Glutamatergic neuron (in vitro differentiated cells): ENCODE measurements around the gene RIBC2. TPM values are rescaled to one million over a fixed set of nuclear protein-coding genes. Genes with fewer than 3 reads are reported as not detected.

ENCODE experiments used
- DNase-seq: peaks from one replicate; pipeline ENCODE4 v3.0.0; 2022
- H3K27ac Mint-ChIP-seq: one replicate; pipeline ENCODE4 v1.8.0; 2020; ENCODE audit warnings: mild to moderate bottlenecking, mixed read lengths, inconsistent platforms; ENCODE audit not compliant: unreplicated experiment
- H3K27me3 Mint-ChIP-seq: one replicate; pipeline ENCODE4 v1.8.0; 2020; ENCODE audit warnings: mild to moderate bottlenecking, moderate library complexity, mixed read lengths, inconsistent platforms; ENCODE audit not compliant: unreplicated experiment
- H3K36me3 Mint-ChIP-seq: one replicate; pipeline ENCODE4 v1.8.0; 2020; ENCODE audit warnings: mild to moderate bottlenecking, mixed read lengths, inconsistent platforms; ENCODE audit not compliant: unreplicated experiment
- H3K4me1 Mint-ChIP-seq: one replicate; pipeline ENCODE4 v1.8.0; 2020; ENCODE audit warnings: mild to moderate bottlenecking, low read depth, mixed read lengths, inconsistent platforms; ENCODE audit not compliant: unreplicated experiment
- H3K4me3 Mint-ChIP-seq: one replicate; pipeline ENCODE4 v1.8.0; 2020; ENCODE audit warnings: mild to moderate bottlenecking, mixed read lengths, inconsistent platforms; ENCODE audit not compliant: unreplicated experiment
- H3K9me3 Mint-ChIP-seq: one replicate; pipeline ENCODE4 v1.8.0; 2020; ENCODE audit warnings: mild to moderate bottlenecking, moderate library complexity, mixed read lengths, inconsistent platforms; ENCODE audit not compliant: unreplicated experiment
- CTCF ChIP-seq: fragments of 200-600 bp; sonication (generic); IDR thresholded peaks from one replicate; pipeline ENCODE4 v1.5.0; 2021; ENCODE audit not compliant: partially characterized antibody, unreplicated experiment
- total RNA-seq: library from RNA; stranded (reverse); fragmentation: NEBNext Ultra II Directional; extraction: Animal tissue kit (Norgen Biotek cat#: 25700); gene quantifications from one replicate; pipeline ENCODE4 v1.2.1, GENCODE V29; 2021; ENCODE audit not compliant: unreplicated experiment

Gene RIBC2
- total RNA-seq, 1 donor from 2014 or later: 0.71 TPM

- Mint-ChIP-seq H3K27me3 (peaks cover 11% of the 10 kb centered on the region), H3K4me1 (peaks cover 4% of the 10 kb centered on the region), H3K36me3 (peaks cover 5% of the 10 kb centered on the region), H3K4me3 (no peak overlapping the region), H3K27ac (no peak overlapping the region), H3K9me3 (peaks cover 4% of the 10 kb centered on the region)
- DNase-seq: no peak
- TF ChIP-seq CTCF: no peak
Measured at GRCh38 chr22:45428391-45429385, 15.2 kb downstream of the RIBC2 start.

GRCh38 chr22:45429424-45429823, 15.9 kb downstream of the RIBC2 start:
- no peak for DNase-seq
- no peak for TF ChIP-seq CTCF
- Mint-ChIP-seq H3K9me3 (peaks cover 4% of the 10 kb centered on the region), H3K36me3 (peaks cover 5% of the 10 kb centered on the region), H3K4me3 (no peak overlapping the region), H3K27ac (no peak overlapping the region), H3K4me1 (peaks cover 4% of the 10 kb centered on the region), H3K27me3 (peaks cover 11% of the 10 kb centered on the region)

GRCh38 chr22:45429981-45430775, 16.7 kb downstream of the RIBC2 start:
- no peak overlapping the region for H3K27ac Mint-ChIP-seq
- peaks cover 5% of the 10 kb centered on the region for H3K36me3 Mint-ChIP-seq
- H3K4me1 Mint-ChIP-seq: peaks cover 4% of the 10 kb centered on the region
- H3K4me3 Mint-ChIP-seq: no peak overlapping the region
- no peak for TF ChIP-seq CTCF
- no peak for DNase-seq
- H3K9me3 Mint-ChIP-seq: peaks cover 4% of the 10 kb centered on the region
- H3K27me3 Mint-ChIP-seq: peaks cover 12% of the 10 kb centered on the region

GRCh38 chr22:45430871-45431270, 17.4 kb downstream of the RIBC2 start:
- H3K9me3 Mint-ChIP-seq: peaks cover 4% of the 10 kb centered on the region
- H3K27me3 Mint-ChIP-seq: peaks cover 14% of the 10 kb centered on the region
- peaks cover 4% of the 10 kb centered on the region for H3K4me1 Mint-ChIP-seq
- H3K27ac Mint-ChIP-seq: no peak overlapping the region
- no peak overlapping the region for H3K4me3 Mint-ChIP-seq
- no peak for TF ChIP-seq CTCF
- no peak for DNase-seq
- peaks cover 5% of the 10 kb centered on the region for H3K36me3 Mint-ChIP-seq
